ENCODE data around the gene PROM2.

DNA sequence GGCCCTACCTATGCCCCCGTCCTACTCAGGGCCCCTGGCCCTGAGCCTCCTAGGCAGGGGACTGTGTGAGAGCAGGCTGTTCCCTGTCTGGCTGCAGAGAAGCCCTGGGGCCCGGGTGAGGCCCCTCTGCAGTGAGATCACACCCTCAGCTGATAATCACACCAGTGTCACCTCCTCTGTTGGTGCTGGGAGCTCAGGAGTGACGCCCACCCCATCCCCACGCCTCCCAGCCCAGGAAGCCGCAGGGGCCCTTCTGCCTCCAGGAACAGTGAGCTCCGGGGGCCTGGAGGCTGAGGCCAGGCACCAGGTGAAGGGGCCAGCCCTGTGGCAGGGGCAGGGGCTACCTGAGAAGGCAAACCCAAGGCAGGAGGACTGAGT lies 42.9 kb downstream of the PROM2 start:
- TF ChIP-seq, protein P1, sequence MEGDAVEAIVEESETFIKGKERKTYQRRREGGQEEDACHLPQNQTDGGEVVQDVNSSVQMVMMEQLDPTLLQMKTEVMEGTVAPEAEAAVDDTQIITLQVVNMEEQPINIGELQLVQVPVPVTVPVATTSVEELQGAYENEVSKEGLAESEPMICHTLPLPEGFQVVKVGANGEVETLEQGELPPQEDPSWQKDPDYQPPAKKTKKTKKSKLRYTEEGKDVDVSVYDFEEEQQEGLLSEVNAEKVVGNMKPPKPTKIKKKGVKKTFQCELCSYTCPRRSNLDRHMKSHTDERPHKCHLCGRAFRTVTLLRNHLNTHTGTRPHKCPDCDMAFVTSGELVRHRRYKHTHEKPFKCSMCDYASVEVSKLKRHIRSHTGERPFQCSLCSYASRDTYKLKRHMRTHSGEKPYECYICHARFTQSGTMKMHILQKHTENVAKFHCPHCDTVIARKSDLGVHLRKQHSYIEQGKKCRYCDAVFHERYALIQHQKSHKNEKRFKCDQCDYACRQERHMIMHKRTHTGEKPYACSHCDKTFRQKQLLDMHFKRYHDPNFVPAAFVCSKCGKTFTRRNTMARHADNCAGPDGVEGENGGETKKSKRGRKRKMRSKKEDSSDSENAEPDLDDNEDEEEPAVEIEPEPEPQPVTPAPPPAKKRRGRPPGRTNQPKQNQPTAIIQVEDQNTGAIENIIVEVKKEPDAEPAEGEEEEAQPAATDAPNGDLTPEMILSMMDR (IDR thresholded peaks at IDR 0.05) = no peak
- no peak for TF ChIP-seq POLR2A (IDR thresholded peaks at IDR 0.05)
